Effector CD8-positive, alpha-beta T cell (primary cell): ENCODE results near the gene ADAM12.
A peak's percentile ranks its signal among the peaks of the same experiment; 100 is the strongest.
"Not testable (repeated sequence)": the region's sequence is repeated elsewhere in the genome, so short reads cannot be mapped to it uniquely, and the experiment has no call there.

Experiments
- DNase-seq: peaks from one replicate; lab custom pipeline; 2025; lab: John Stamatoyannopoulos, UW

The ADAM12 gene

DNA sequence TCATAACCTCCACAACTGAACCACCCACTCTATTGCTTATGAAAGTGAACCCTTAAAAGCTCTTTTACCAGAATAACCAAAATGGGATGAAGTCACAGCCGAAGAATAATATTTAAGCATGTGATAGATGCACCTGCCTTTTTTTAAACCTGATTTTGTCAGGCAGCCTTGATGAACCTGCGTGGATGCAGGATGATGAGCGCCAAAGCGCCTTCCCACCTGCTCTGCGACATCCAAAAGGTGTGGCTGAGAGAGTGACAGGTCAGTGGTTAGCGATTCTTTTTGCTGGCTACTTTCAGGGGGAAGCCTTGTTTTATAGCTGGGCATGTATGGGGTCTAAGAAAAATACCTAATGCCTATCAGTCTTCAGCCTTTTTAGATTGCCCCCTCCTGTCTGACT lies 334.1 kb downstream of the ADAM12 start:
- no peak for DNase-seq

DNA sequence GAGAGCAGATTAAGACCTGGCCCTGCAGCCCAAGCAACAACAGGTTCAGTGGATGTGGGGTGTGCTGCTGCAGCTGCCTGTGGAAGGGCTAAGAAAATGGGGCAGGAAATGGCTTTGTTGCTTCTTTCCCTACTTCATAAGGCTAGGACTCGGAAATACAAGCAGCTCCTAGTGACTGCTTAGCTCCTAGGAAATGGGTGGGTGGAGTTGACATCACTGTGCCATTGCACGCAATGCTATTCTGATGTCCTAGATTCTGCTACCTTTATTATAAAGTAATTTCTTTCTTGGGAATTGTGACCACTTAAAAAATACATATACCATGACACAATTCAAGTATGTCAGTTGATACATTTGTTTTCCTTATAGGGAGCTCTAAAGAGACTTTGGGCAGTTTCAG lies 336.1 kb downstream of the ADAM12 start:
- DNase-seq: no peak

DNA sequence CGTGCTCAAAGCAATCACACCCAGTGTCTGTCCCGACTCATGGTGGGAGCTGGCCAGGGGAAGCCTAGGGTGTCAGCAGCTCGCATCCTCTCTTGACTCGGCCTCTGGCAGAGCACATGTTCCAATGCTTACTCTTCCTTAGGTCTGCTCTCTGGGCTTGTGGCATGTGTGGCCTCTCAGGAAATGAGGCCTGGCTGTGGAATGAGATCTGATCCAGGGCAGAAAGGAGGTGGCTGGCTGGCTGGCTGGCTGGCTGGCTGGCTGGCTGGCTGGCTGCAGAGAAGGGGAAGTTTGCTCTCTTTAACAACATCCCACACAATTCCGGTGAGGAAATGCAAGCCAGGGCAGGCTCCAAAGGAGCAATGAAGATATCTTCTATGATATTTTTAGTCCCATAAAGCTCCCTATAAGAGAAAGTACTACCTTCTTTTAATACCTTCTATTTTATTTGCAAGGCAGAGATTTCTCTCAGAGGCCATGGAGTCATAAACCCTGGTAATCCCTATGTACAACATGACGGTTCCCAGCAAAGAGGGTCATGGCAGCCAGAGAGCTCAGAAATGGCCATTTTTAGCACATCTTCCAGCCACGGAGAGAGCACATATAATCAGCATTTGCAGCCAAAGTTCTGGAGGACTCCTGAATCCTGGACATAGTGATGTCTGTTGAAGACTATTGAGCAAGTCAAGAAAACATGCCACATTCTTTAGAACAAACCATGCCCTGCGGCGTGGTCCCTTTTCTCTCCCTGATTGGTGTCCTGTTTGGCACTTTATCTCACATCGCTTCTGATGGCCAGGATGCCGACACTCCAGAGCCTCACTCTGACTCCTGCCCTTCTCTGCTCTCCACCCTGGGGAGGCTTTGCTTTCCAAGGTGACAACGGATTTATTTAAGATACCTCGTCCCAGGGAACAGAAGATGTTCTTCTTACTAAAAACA lies 338.2 kb downstream of the ADAM12 start:
- no peak for DNase-seq

DNA sequence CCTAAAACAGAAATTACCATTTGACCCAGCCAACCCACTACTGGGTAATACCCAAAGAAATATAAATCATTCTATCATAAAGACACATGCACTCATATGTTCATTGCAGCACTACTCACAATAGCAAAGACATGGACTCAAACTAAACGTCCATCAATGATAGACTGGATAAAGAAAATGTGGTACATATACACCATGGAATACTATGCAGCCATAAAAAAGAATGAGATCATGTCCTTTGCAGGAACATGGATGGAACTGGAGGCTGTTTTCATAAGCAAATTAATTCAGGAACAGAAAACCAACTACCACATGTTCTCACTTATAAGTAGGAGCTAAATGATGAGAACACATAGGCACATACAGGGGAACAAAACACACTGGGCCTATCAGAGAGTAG lies 340.5 kb downstream of the ADAM12 start:
- DNase-seq: not testable (repeated sequence)

DNA sequence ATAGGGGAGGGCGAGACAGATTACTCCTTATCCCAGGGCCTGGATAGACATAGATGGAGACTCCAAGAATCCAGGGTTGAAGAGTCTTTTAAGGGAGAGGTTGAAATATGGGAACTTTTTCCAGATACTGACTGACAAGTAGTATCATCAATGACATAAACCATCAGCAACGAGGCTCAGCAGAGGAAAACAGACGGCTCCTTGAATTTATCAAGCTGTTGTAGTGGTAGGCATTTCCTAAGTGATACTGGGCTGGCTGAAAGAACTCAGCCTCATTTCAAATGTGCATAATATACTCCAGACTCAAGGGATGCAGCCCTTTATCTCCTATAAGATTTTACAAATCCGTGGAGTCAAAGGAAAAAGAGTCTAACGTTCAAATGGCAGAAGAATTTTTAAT lies 341.4 kb downstream of the ADAM12 start:
- no peak for DNase-seq

DNA sequence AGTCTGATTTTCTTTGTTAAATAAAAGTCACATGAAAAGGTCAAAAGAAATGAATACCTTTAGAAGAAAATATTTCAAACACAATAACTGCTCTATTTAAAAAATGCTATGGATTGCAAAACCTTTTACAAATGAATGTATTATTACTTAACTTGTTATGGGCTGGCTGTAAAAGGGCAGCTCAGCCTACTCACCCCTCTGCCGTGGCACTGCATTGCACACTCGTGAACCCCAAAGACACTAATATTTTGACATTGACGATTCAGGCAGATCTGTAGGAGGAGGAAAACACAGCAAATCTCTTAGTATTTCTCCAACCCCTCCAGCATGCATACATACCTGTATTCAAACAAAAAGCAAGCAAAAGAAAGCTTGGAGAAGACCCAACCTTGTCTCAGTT lies 342.4 kb downstream of the ADAM12 start:
- DNase-seq: no peak

DNA sequence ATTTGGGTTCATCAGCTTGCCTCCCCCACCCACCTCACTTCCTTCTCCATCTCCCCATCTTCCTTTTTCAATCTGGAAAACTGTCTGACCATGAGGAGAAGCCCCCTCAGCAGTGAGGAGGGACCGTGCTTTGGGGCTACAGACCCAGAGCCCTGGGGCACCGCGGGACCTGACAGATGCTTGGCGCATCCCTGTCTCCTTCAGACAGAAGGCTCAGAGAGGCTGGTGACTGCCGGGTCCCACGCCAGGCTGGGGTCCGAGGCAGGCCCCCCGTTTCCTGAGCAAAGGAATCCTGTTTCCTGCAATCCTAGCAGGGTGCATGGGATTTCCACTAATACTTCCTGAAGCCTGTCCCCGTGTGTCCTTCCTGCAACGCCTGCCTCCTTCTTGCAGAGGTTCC lies 344.9 kb downstream of the ADAM12 start:
- no peak for DNase-seq

DNA sequence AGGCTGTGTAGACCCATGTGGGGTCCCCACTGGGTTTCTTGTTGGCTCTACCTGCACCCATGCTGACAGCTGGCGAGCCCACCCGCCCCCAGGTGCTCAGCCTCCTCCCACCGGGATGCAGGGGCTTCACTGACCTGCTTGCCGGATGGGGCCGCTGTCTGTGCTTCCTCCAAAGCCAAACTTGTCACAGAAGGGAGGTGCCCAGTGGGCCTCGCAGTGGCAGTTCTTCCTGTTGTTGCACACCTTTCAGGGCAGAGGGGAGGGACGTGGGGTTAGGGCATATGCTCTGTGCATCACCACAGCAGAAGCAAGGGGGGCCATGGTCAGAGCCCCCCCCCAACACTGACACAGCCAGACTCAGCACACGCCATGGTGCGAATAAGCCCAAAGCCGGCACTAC lies 345.4 kb downstream of the ADAM12 start:
- no peak for DNase-seq

DNA sequence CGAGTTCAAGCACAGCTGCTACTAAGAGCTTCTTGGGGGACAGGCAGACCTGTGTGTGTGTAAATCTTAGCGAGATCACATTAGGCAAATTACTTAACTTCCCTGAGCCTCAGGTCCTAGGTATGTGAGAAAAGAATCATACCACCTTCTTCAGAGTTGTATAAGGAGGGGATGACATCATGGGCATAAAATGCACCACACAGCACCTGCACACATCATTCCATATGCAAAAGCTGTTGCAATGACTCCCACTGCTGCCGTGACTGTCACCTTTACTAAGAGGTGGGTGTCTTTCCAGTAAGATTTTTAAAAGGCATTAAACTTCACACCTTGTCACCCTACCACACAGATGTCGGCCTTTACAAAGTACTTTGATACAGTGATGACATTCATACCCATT lies 345.9 kb downstream of the ADAM12 start:
- no peak for DNase-seq

DNA sequence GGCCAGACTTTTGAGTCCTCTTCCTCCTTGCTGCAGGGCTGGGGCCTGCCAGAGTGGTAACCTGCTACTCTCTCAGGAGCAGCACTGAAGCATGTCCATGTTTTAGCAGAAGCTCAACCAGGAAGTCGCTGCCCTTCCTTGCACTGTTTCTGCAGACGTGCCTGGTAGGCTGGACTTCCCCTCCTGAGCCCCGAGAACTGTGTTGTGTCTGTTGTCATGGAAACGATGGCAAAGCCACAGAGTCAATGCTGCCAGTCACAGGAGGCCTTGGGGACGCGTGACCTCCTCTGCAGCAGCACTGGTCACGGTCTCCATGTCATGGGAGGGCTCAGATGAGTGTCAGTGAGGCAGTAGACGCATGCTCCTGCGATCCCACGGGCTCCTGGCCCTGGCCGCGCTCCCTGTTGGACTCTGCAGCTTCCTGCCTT lies 346.5 kb downstream of the ADAM12 start:
- peak; percentile 27 for DNase-seq

DNA sequence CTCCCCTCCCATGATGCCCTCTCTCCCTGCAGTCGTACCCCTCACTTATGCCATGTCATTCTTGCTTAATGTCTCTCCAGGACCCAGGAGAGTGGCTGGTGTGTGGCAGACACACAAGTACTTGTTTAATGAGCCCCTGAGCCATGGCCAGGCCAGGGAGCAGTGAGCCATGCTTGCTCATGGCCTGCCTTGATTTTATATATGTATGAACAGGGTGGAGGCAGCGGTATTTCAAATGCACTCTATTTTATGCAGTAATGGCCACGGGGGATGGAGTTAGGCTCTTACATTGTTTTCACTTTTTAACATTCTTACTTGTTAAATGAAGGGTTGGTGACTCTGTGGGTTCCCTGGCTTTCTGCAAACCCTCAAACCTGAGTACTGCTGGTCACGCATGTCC lies 347.2 kb downstream of the ADAM12 start:
- DNase-seq: no peak

DNA sequence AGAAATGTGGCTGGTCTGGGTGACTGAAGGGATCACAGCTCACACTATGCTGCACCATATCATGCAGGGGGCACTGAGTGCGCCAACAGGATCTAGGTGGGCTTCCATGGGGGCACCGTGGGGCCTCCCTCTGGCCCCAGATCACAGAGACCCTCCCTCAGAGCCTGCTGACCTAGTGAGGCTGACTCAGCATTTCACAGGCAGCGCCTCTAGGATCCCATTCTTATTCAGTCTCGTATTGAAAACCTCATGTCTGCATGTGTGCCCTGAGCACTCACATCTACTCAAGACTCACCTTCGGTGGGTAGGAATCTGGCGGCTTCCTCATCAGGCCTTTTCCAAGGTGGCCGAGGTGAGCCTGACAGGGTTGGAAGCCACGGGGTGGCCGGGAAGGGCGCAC lies 350.3 kb downstream of the ADAM12 start:
- no peak for DNase-seq

DNA sequence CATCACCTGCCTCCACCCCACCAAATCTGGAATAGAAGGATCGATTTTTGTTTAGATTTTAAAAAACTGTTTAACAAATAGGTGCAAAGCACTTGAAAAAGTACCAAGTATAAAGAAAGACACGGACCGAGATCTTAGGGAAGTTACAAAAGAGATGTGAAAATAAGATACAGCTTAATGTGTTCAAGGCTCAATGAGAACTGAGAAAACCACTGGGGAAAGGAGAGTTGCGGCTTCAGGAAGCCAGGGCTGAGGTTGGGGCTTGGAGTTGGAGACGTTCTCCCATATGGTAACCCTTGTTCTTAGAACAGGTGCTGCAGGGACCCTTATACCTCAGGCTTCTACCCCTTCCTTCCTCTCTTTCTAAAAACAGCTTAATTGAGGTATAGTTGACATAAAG lies 351.8 kb downstream of the ADAM12 start:
- DNase-seq: no peak

DNA sequence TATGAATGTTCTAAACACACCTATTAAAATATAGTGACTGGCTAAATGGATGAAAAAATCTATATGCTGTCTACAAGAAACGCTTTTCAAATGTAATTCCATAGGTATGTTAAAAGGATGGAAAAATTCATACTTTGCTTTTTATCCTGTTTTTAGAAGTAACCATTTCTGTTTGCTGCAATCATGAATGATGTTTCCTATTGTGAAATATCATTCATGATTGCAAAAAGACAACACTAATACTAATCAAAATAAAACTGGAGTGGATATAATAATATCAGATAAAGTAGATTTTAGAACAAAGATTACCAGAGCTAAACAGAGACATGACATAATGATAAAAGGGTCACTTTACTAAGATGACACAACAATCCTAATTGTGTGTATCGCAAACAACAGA lies 353.7 kb downstream of the ADAM12 start:
- no peak for DNase-seq

DNA sequence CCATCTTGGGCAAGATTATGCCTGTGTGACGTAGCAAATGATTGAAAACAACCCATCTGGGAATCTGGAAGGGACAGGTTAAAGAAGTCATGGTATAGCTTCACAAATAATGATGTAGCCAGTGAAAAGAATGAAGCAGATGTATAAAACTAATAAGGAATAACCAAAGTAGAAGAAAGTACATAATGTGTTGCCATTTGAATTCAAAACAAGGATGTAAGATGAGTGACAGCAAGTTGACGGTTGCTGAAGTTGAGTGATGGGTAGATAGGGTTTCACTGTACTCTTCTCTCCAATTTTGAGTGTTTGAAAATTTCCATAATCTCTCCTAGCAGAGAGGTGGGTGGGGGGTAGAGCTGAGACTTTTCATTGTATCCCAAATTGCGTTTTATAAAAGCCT lies 358.3 kb downstream of the ADAM12 start:
- no peak for DNase-seq

DNA sequence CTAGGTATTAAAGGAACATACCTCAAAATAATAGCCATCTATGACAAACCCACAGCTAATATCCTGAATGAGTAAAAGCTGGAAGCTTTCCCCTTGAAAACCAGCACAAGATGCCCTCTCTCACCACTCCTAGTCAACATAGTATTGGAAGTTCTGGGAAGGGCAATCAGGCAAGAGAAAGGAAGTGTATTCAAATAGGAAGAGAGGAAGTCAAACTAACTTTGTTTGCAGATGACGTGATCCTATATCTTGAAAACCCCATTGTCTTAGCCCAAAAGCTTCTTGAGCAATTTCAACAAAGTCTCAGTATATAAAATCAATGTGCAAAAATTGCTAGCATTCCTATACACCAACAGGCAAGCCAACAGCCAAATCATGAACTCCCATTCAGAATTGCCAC lies 360.6 kb downstream of the ADAM12 start:
- DNase-seq: no peak

DNA sequence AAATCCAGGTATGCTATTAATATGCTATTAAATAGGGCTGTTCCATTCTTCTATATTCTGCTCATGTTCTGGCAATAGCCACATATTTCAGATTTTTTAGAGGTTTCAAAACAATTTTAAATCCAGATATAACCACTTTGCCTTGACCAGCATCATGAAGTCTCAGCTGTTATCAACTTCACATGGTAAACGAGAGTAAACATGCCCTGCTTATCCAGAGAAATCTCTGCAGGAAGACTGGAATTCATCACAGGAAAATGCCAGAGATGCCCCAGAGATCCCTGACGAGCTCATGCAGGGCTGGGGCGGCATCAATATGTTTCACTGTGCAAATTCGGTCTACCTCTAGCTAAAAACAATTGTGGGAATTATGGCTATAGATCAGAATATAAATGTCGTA lies 365.4 kb downstream of the ADAM12 start:
- DNase-seq: no peak

DNA sequence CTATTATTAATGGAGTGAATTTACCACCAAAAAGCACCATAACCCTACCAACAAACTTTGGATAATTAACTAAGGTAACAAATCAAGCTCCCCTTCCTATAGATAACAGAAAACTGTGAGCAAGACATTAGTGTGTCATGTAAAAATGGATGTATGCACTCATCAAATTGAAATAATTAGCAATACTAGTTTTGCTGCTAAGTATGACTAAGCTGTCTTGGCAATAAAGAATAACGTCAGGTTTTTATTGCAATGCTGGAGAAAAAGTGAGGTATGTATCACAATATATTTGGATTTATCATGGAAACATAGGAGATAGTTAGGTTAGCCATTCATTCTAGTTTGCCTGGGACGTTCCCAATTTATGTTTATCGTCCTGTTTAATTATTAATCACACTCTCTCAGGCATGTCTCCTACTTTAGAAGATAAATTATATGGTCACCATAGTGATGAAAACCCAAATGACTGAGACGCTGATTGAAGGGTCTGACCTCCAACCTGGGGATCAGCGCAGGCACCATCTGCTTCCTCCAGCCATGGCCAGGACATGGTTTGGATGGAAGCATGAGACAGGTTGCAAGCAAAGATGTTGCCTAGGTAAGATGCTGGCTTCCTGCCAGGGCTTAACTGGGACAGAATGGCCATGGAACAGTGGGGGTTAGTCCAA lies 366.3 kb downstream of the ADAM12 start:
- DNase-seq: no peak

DNA sequence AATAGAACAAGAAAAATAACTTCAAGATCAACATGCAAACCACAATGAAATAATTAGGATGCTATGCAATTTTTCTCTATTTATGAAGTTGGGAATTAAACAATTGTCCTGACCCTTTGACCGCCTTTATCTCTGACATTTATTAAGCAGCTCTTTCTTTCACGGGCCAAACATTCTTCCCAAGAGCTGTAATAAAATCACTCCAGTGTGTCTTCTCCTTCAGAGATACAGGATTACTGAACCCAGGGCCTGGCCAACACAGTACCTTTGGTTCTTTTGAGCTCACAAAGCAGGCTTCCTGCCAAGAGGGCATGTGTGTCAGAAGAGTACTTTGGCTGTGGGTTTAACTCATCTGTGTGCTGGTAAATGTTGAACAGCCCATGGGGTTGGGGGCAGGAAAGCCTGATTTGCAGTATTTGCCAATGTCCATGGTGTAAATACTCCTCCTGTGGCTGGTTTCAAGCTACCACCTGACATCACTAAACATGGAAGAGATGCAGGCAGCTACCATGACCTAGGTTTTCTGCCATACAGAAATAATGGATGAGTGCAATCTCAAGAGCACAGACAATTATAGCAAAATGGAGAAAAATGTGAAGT lies 370.2 kb downstream of the ADAM12 start:
- DNase-seq: no peak

DNA sequence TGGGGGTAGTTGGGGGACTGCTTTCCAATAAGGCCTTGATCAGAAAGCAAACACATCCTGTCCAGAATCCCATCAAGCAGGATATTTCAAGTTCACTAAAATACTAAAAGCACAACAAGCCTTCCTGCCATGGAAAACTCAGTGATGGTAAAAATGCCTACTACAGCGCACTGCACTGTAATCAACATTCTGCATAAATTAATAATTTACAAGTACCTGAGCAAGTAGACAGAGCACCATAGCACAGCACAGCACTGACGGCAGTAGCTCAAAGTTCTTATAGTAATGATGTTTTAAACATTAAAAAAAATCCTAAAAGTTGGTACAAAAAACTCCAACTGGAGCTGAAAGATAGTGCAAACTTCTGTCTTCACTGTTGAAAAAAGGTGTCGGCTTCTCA lies 371.4 kb downstream of the ADAM12 start:
- DNase-seq: no peak

DNA sequence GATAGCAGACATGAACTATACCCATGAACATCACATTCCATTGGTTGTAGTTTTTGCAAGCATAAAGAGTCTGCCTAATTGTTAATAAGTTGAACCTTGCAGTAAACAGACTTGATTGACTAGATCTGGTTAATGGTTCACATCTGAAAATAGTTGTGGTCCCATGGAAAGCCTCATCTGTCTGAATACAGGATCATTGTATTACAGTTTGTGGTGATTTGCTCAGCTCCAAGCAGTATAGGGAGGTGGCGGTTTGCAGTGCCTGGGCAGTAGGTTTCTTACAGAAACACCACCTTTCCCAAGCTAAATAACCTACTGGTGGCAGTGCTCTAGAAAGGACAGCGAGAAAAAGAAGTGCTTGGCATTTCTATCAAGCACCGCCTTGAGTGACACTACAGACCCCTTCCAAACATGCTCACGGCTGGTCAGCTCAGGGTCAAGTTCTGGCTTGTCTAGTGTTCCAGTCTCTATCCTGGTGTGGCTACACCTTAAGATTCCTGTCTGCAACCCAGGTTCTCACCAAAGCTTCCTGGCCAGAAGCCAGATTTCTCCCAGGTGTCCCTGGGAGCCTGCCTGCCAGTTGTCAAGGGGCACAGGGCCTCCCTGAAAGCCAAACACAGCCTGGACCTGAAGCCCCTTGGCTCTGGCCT lies 372.0 kb downstream of the ADAM12 start:
- no peak for DNase-seq

DNA sequence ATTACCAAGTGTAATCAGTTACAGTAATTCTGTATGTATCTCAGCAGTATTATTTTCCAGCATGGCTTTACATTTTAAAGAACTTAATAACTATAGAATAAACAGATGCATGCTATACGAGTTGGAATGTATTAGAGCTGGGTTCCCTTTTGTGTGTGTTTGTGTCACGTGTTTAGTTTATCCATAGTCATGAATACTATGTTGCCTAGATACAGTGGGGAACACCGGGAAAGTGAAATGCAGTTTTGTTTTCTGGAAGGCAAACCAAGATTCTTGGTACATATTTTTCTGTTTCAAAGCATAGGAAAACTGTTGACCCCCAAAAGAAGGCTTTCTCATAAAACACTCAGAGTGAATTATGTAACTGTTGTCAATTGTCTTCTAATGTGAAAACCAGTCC lies 372.9 kb downstream of the ADAM12 start:
- no peak for DNase-seq

DNA sequence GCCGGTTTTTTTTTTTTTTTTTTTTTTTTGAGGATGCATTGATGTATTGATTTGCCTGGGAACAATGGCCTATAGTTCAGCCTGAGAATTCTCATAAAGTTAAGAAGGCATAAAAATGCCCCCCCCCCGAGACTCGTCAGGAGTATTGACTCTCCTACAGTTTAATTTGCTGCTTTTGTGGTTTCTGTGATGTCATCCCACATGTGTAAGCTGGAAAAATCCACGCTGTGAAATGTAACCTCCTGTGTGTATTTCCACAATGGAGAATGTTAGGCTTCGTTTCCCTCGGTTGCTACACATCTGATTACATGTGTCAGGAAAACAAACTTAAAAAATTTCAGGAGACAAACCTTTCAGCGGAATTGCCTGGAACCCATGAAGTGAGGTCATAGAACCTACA lies 374.0 kb downstream of the ADAM12 start:
- no peak for DNase-seq
